Uterus (tissue), 2 donors: Measurements from ENCODE around the gene CCDC88A.

Source experiments
- POLR2A ChIP-seq, 2 donors: fragments of 450-650 bp; IDR thresholded peaks; one replicate each; pipeline ENCODE4 v1.6.1; 2016; ENCODE audit warnings: antibody characterized with exemption in 2 of 2, mild to moderate bottlenecking in 1 of 2, moderate library complexity in 1 of 2
- TF ChIP-seq, protein P1 (sequence below), 4 experiments: fragments of 200-600 bp in 2 of 4; fragments of 450-650 bp in 2 of 4; sonication (generic) in 2 of 4; IDR thresholded peaks; one replicate each; pipeline ENCODE4 v1.5.1; 2016 to 2019; ENCODE audit warnings: antibody characterized with exemption in 4 of 4, mild to moderate bottlenecking in 2 of 4, moderate library complexity in 1 of 4

DNA sequence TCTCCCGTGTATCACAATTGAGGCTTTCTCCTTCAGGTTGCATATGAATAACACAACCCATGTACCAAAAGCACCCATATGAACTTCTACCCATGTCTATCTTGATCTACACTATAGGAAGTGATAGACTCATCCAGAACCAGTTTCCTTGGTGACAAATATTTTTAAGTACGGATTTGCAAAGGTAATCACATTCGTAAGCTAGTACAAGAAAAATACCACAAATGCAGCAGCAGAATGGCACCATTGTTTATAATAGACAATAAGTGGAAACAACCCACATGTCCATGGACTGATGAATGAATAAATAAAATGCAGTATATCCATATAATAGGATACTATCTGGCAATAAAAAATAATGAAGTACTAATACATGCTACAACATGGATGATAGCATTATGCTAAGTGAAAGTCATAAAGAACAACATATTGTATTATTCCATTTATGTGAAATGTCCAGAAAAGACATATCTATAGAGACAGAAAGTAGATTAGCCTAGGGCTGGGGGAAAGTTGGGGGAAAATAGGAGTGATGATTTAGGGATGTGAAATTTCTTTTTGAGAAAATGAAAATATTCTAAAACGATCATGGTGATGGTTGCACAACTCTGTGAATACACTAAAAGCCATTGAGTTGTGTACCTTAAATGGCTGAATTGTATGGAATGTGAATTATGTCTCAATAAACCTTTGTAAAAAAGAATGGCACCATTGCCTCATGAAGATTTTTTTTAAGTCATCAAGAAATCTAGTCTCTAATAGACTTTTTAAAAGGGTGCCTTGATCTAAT, 3.4 kb upstream of the CCDC88A start:
- TF ChIP-seq, protein P1, sequence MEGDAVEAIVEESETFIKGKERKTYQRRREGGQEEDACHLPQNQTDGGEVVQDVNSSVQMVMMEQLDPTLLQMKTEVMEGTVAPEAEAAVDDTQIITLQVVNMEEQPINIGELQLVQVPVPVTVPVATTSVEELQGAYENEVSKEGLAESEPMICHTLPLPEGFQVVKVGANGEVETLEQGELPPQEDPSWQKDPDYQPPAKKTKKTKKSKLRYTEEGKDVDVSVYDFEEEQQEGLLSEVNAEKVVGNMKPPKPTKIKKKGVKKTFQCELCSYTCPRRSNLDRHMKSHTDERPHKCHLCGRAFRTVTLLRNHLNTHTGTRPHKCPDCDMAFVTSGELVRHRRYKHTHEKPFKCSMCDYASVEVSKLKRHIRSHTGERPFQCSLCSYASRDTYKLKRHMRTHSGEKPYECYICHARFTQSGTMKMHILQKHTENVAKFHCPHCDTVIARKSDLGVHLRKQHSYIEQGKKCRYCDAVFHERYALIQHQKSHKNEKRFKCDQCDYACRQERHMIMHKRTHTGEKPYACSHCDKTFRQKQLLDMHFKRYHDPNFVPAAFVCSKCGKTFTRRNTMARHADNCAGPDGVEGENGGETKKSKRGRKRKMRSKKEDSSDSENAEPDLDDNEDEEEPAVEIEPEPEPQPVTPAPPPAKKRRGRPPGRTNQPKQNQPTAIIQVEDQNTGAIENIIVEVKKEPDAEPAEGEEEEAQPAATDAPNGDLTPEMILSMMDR (IDR thresholded peaks at IDR 0.05), result no peak
- TF ChIP-seq POLR2A (IDR thresholded peaks at IDR 0.05), result no peak
